Tibial nerve (tissue), 4 donors: ENCODE results near the gene RPRD1A. TPM values are rescaled to one million over a fixed set of nuclear protein-coding genes. Genes with fewer than 3 reads are reported as not detected.
"Not testable (repeated sequence)": the region's sequence is repeated elsewhere in the genome, so short reads cannot be mapped to it uniquely, and the experiment has no call there.

Experiments used
- DNase-seq, 2 donors: peaks; one replicate each; pipeline ENCODE4 v3.0.0-alpha.2; 2019; ENCODE audit warnings: low spot score in 2 of 2
- H3K27ac ChIP-seq, 4 donors: fragments of 200-600 bp; sonication (generic) in 3 of 4; one replicate each; pipeline ENCODE4 v1.5.1; 2017 to 2019; ENCODE audit warnings: mild to moderate bottlenecking in 1 of 4
- H3K27me3 ChIP-seq, 2 donors: fragments of 200-600 bp; sonication (generic) in 1 of 2; one replicate each; pipeline versions ENCODE4 v1.5.1 to v1.6.0; 2017 to 2019
- H3K36me3 ChIP-seq, 3 donors: fragments of 200-600 bp; sonication (generic); one replicate each; pipeline ENCODE4 v1.5.1; 2018 to 2019
- H3K4me1 ChIP-seq, 4 donors: fragments of 200-600 bp; sonication (generic) in 3 of 4; one replicate each; pipeline ENCODE4 v1.5.1; 2017 to 2019
- H3K4me3 ChIP-seq, 4 donors: fragments of 200-600 bp; sonication (generic) in 3 of 4; one replicate each; pipeline ENCODE4 v1.5.1; 2017 to 2019; ENCODE audit warnings: mild to moderate bottlenecking in 1 of 4, moderate library complexity in 1 of 4
- H3K9me3 ChIP-seq, 4 donors: fragments of 200-600 bp; sonication (generic) in 3 of 4; one replicate each; pipeline ENCODE4 v1.5.1; 2017 to 2019
- CTCF ChIP-seq, 5 experiments: fragments of 200-600 bp in 3 of 5; fragments of 450-650 bp in 2 of 5; sonication (generic) in 3 of 5; IDR thresholded peaks; one replicate each; pipeline ENCODE4 v1.5.1; 2016 to 2019; ENCODE audit warnings: antibody characterized with exemption in 5 of 5, mild to moderate bottlenecking in 3 of 5, moderate library complexity in 2 of 5
- EP300 ChIP-seq, 2 donors: sonication (generic); formaldehyde crosslinking; IDR thresholded peaks; one replicate each; pipeline ENCODE4 v1.6.1; 2017; ENCODE audit warnings: antibody characterized with exemption in 2 of 2, mild to moderate bottlenecking in 1 of 2
- POLR2A ChIP-seq, 2 donors: fragments of 450-650 bp; IDR thresholded peaks; one replicate each; pipeline ENCODE4 v1.6.1; 2017; ENCODE audit warnings: antibody characterized with exemption in 2 of 2, mild to moderate bottlenecking in 2 of 2, moderate library complexity in 2 of 2
- WGBS, 2 donors: methylation state at CpG; one replicate each; pipeline ENCODE4 v1.1.5; 2018; 5-methylcytosine and 5-hydroxymethylcytosine counted together
- total RNA-seq, 4 donors: library from RNA; depleted of rRNA; stranded (reverse); fragments of >200 nt; gene quantifications; one replicate each; pipeline ENCODE4 v1.1.0, GENCODE V29; 2016

Gene RPRD1A
- total RNA-seq, 4 donors from 2014 or later, result 65.9 to 75.9 (median 69.7) TPM

- TF ChIP-seq EP300 (IDR thresholded peaks at IDR 0.05), result no peak
- TF ChIP-seq POLR2A (IDR thresholded peaks at IDR 0.05), result no peak
- TF ChIP-seq CTCF (IDR thresholded peaks at IDR 0.05), result no peak
- WGBS, 2 donors, result 89 to 94% methylated on average over 7 of the region's 7 CpGs
- no peak for DNase-seq
These were observed 34.6 kb upstream of the RPRD1A start for GRCh38 chr18:36101943-36102342.

GRCh38 chr18:36099311-36099710, 32.0 kb upstream of the RPRD1A start:
- no peaks in the 10 kb centered on the region for H3K36me3 ChIP-seq
- no peak for TF ChIP-seq EP300 (IDR thresholded peaks at IDR 0.05)
- TF ChIP-seq POLR2A (IDR thresholded peaks at IDR 0.05), result no peak
- no peak for TF ChIP-seq CTCF (IDR thresholded peaks at IDR 0.05)

More at GRCh38 chr18:36101943-36102342, 34.6 kb upstream of the RPRD1A start:
- no peaks in the 10 kb centered on the region for H3K4me1 ChIP-seq
- H3K9me3 ChIP-seq, result peaks cover 0 to 14% (median 0%) of the 10 kb centered on the region in 4 donors
- no peak overlapping the region for H3K4me3 ChIP-seq
- H3K36me3 ChIP-seq, result no peaks in the 10 kb centered on the region
- no peak overlapping the region for H3K27ac ChIP-seq
- H3K27me3 ChIP-seq, result no peaks in the 10 kb centered on the region

GRCh38 chr18:36096955-36097354, 29.6 kb upstream of the RPRD1A start:
- H3K4me1 ChIP-seq, result no peaks in the 10 kb centered on the region
- no peak overlapping the region for H3K27ac ChIP-seq
- H3K36me3 ChIP-seq, result no peaks in the 10 kb centered on the region
- DNase-seq, result no peak
- H3K9me3 ChIP-seq, result peaks cover 0 to 5% (median 0%) of the 10 kb centered on the region in 4 donors
- H3K27me3 ChIP-seq, result no peaks in the 10 kb centered on the region
- no peak overlapping the region for H3K4me3 ChIP-seq
- TF ChIP-seq EP300 (IDR thresholded peaks at IDR 0.05) (no peak), POLR2A (IDR thresholded peaks at IDR 0.05) (no peak), CTCF (IDR thresholded peaks at IDR 0.05) (no peak)

More at GRCh38 chr18:36099311-36099710, 32.0 kb upstream of the RPRD1A start:
- H3K9me3 ChIP-seq, result peaks cover 0 to 14% (median 0%) of the 10 kb centered on the region in 4 donors
- H3K4me3 ChIP-seq, result no peak overlapping the region
- no peaks in the 10 kb centered on the region for H3K27me3 ChIP-seq
- H3K27ac ChIP-seq, result no peak overlapping the region
- no peaks in the 10 kb centered on the region for H3K4me1 ChIP-seq
- no peak for DNase-seq

- WGBS, 2 donors, result 5 to 15% methylated on average over 1 of the region's 1 CpG
- Histone ChIP-seq H3K36me3 (no peaks in the 10 kb centered on the region), H3K27me3 (no peaks in the 10 kb centered on the region), H3K9me3 (no peaks in the 10 kb centered on the region), H3K27ac (no peak overlapping the region), H3K4me3 (no peak overlapping the region), H3K4me1 (no peaks in the 10 kb centered on the region)
- TF ChIP-seq CTCF (IDR thresholded peaks at IDR 0.05), result peak; percentile 32 to 61 (median 51)
- no peak for TF ChIP-seq EP300 (IDR thresholded peaks at IDR 0.05)
- no peak for TF ChIP-seq POLR2A (IDR thresholded peaks at IDR 0.05)
- no peak for DNase-seq
These were observed 28.7 kb upstream of the RPRD1A start for GRCh38 chr18:36095936-36096519.

GRCh38 chr18:36094431-36094830, 27.1 kb upstream of the RPRD1A start:
- no peak overlapping the region for H3K4me3 ChIP-seq
- H3K36me3 ChIP-seq, result no peaks in the 10 kb centered on the region
- H3K27me3 ChIP-seq, result no peaks in the 10 kb centered on the region
- no peaks in the 10 kb centered on the region for H3K4me1 ChIP-seq
- TF ChIP-seq EP300 (IDR thresholded peaks at IDR 0.05) (no peak), CTCF (IDR thresholded peaks at IDR 0.05) (no peak), POLR2A (IDR thresholded peaks at IDR 0.05) (no peak)
- 65 to 75% methylated on average over 3 of the region's 3 CpGs for WGBS, 2 donors
- no peak overlapping the region for H3K27ac ChIP-seq
- no peaks in the 10 kb centered on the region for H3K9me3 ChIP-seq
- no peak for DNase-seq

- H3K9me3 ChIP-seq, H3K4me1 ChIP-seq, H3K27me3 ChIP-seq, DNase-seq, H3K27ac ChIP-seq, H3K36me3 ChIP-seq, H3K4me3 ChIP-seq: not testable (repeated sequence)
- 58 to 68% methylated on average over 5 of the region's 5 CpGs for WGBS, 2 donors
These were observed 24.8 kb upstream of the RPRD1A start for GRCh38 chr18:36092116-36092515.
